HG02852 (cell line): ENCODE results near the gene CACNG3.
"Not testable (repeated sequence)": the region's sequence is repeated elsewhere in the genome, so short reads cannot be mapped to it uniquely, and the experiment has no call there.

ENCODE experiments used
- ATAC-seq: cut with Tn5 transposase; IDR thresholded peaks from one replicate; pipeline ENCODE4 v1.9.1; 2021; ENCODE audit warnings: mild to moderate bottlenecking, moderate library complexity; ENCODE audit not compliant: unreplicated experiment

CACNG3 gene

GRCh38 chr16:24328835-24329452, 72.8 kb downstream of the CACNG3 start:
- no peak for ATAC-seq

DNA sequence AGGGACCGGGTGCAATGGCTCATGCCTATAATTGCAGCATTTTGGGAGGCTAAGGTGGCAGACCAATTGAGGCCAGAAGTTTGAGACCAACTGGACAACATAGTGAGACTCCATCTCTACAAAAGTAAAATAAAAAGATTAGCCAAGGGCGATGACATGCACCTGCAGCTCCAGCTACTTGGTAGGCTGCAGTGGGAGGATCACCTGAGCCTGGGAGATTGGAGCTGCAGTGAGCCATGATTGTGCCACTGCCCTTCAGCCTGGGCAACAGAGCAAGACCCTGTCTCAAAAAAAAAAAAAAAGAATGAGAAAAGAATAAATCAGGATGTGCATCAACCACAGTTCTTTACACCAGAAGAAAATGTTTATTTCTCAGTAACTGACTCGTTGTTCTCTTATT, 76.0 kb downstream of the CACNG3 start:
- no peak for ATAC-seq

DNA sequence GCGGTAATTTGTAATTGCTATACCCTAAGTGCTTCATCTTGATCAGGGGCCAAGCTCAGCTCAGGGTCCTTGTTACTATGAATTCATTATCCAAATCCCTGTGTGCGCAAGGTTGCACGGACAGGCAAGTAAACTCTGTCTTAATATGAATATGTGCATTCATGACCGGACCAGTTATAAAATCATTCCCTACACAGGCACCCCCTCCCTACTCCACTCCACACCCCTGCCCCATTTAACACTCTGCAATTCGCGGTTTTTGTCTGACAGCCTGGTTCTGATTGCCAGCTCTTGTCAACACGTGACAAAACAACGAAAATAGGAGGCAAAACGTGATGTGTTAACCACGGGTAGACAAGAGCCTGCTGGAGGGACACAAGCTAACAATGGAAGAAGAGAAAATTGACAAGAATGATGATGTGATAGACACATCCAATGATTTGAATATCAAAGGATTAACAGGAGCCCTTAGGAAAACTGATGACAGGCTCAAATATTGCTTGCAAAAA, 76.5 kb downstream of the CACNG3 start:
- ATAC-seq = no peak

- ATAC-seq = no peak
These were observed 80.4 kb downstream of the CACNG3 start for GRCh38 chr16:24336491-24336890.

DNA sequence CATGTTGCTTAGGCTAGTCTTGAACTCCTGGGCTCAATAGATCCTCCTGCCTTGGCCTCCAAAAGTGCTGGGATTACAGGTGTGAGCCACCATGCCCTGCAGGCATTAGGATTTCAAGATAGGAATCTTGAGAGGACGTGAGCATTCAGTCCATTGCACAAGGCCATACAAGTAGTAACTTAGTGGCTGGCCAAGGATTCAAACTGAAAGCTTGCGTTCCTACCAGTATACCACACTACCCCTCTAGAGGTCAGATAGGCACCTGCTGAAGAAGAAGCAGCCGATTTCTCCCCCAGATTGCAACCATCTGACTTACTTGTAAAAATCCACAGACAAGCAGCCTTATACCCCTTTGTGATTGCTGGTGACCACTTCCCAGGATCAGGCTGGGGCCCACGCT, 80.9 kb downstream of the CACNG3 start:
- no peak for ATAC-seq

- not testable (repeated sequence) for ATAC-seq
These were observed 87.7 kb downstream of the CACNG3 start for GRCh38 chr16:24343829-24344228.

DNA sequence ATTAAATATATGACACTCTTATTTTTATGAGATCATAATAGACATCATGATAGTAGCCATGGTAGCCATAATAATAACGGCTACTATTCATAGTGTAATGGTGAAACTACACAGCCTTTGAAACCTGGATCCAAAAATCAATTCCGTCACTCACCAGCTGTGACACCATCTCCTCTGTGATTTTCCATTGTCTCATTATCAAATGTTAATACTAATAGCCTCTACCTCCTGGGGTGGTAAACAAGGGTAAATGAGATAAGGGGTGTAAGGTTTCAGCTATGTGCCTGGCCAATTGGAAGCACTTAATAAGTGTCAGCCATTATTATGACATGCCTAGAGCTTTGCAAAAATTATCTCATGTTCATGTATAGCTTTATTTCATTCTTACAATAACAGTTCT, 88.6 kb downstream of the CACNG3 start:
- no peak for ATAC-seq

DNA sequence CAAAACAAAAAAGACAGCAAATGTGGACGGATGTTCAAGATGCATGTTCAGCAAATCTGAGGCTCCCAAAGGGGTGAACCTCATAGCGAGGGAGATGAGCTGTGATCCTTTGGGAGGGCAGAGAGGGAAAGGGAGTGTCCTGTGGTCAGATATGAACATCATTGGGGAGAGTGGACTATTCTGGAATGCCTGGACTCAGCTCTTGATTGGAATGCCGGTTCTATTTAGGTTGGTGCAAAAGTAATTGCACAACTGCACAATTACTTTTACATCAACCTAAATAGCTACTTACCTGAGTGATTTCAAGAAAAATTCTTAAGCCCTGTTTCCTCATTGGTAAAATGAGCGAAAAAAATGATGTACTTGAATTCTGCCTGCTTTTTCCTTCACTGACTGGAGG, 89.6 kb downstream of the CACNG3 start:
- ATAC-seq = no peak

- ATAC-seq = no peak
These were observed 90.6 kb downstream of the CACNG3 start for GRCh38 chr16:24346734-24347133.

DNA sequence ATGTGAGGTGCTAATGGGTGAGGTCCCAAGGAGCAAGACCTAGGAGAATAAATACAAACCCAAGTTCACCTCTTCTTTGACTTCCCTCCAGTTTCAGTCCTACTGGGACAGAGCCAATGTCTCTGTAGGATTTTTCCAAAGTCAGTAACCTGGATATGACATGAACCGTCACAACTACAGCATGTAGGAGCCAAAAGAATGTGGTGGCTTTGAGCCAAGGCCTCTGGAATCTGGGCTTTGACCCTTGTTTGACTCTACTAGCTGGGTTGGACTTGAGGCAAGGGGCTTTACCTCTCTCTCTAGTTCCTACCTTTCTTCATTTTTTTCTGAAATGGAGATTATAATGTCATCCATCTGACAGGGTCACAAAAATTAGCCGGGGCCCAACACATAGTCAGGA, 91.4 kb downstream of the CACNG3 start:
- ATAC-seq = no peak

- no peak for ATAC-seq
These were observed 92.6 kb downstream of the CACNG3 start for GRCh38 chr16:24348545-24349290.

- no peak for ATAC-seq
These were observed 93.2 kb downstream of the CACNG3 start for GRCh38 chr16:24349320-24349719.

DNA sequence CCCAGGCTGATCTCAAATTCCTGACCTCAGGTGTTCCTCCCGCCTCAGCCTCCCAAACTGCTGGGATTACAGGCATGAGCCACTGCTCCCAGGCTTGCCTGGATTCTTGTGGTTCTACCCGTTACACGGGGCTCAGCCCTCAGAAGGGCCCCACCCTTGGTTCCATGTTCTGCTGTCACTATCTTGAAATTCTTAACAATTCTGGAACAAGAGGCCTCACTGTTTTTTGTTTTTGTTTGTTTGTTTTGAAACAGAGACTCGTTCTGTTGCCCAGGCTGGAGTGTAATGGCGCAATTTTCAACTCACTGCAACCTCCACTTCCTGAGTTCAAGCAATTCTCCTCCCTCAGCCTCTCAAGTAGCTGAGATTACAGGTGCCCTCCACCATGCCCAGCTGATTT, 96.6 kb downstream of the CACNG3 start:
- no peak for ATAC-seq

GRCh38 chr16:24353622-24354021, 97.5 kb downstream of the CACNG3 start:
- ATAC-seq = no peak

DNA sequence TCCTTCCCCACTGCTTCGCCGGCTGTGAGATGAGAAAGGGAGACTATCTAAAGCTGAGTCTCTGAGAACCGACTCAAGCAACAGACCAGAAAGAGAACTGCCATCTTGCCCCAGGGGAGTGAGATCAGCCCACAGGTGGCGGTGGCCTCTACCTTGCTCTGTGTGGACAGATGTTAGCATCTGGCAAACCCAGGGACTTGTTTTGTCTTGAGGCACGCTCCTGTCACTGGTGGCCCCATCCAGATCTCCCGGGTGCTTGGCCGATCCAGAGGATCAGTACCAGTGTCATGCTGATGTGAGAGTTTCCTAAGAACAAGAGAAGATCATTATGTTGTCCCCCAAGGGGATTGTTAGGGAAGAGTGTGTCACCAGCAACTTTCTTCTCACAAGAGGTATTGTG, 101.4 kb downstream of the CACNG3 start:
- no peak for ATAC-seq

- ATAC-seq = no peak
These were observed 102.0 kb downstream of the CACNG3 start for GRCh38 chr16:24358117-24358516.

DNA sequence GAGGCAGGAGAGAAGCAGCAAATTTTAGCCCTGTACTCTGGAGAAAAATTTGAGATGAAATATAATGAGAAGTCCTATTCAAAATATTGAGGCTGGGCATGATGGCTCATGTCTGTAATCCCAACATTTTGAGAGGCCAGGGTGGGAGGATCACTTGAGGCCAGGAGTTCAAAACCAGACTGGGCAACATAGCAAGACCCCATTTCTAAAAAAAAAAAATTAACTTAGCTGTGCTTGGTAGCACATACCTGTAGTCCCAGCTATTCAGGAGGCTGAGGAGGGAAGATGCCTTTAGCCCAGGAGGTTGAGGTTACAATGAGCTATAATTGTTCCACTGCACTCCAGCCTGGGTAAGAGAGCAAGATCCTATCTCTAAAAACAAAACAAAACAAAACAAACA, 103.4 kb downstream of the CACNG3 start:
- no peak for ATAC-seq

DNA sequence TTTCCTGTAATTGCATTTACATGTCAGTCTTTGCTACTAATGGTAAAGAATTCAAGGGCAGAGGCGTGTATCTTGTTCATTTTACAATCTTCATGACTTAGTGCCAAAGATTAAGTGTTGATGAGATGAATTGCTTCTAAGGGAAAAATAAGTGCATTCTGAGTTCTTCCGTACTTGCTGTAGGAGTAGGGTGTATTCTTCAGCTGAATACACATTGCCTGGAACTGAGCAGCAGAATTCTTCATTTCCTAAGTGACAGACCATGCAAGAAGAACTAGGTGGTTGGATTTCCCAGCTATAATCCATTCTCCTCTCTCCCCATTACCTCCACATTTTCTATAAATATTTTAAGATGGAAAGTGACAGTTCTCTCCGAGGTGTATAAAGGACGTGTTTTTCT, 104.8 kb downstream of the CACNG3 start:
- no peak for ATAC-seq

DNA sequence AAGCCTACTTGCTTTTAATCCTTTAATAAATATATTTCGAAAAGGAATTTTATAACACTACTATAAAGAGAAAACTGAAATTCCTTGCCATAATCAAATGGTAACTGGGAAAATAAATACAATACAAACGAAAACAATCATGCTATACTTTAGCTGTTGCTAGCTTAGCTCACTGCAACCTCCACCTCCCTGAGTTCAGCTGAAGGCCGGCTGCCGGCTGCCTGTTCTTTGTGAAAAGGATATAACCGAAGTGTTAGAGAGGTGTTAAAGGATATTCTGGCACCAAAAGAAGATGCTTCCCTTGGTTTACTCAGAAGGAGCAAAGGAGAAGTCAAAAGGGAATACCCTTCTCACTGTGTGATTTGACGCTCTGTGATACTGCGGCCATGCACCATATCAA, 108.5 kb downstream of the CACNG3 start:
- no peak for ATAC-seq

- ATAC-seq = no peak
These were observed 111.1 kb downstream of the CACNG3 start for GRCh38 chr16:24367186-24367710.

- no peak for ATAC-seq
These were observed 116.7 kb downstream of the CACNG3 start for GRCh38 chr16:24372824-24373223.

DNA sequence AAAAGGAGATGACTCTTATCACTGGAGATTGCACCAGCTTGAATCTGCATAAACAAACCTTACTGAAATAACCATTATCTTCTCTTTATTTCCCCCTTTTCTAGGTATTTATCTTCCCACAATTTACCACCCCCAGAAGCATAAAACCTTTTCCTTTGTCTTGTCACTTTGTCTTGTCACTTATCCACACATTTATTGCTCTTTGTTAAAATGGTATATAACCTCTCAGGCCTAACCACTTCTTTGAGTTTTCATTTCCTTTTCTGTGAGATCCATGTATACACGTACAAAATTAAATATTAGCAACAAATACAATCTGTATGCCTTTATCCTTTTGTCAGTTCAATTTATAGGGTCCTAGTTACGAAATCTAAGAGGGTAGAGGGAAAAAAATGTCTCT, 122.9 kb downstream of the CACNG3 start:
- no peak for ATAC-seq
